ENCODE measurements around the gene FLOT1. TPM values are rescaled to one million over a fixed set of nuclear protein-coding genes. Genes with fewer than 3 reads are reported as not detected.

FLOT1 gene
- total and polyA plus RNA-seq, 9 of the 15 experiments (the other 6 are each of a cell fraction or from before 2014, with no cell fraction given), result 11.7 to 149 (median 118) TPM

GRCh38 chr6:30743099-30744053 lies 889 bp upstream of the FLOT1 start (continued):
- TF ChIP-seq YBX1 (IDR thresholded peaks at IDR 0.05) (no peak), KDM4B (IDR thresholded peaks at IDR 0.05; ENCODE audit: borderline replicate concordance in 2 of 2, low read depth in 1 of 2) (no peak), EP300 (IDR thresholded peaks at IDR 0.05; ENCODE audit: low read length) (no peak), ZNF740 (CRISPR knock-in tag; IDR thresholded peaks at IDR 0.05) (no peak), ZNF740 (tag; IDR thresholded peaks at IDR 0.05) (no peak), SRSF1 (IDR thresholded peaks at IDR 0.05; ENCODE audit: low read depth, low read length) (no peak), ZNF253 (CRISPR knock-in tag; conservative IDR thresholded peaks at IDR 0.05) (no peak), FOXK1 (CRISPR knock-in tag; IDR thresholded peaks at IDR 0.05; ENCODE audit: borderline replicate concordance) (0 out of 2 replicates have a peak, but pooled peaks have one; percentile 9), NKRF (IDR thresholded peaks at IDR 0.05; ENCODE audit: borderline replicate concordance) (no peak), PCBP1 (IDR thresholded peaks at IDR 0.05; ENCODE audit: low read depth, low read length, poor library complexity, severe bottlenecking) (no peak), ZNF146 (CRISPR knock-in tag; IDR thresholded peaks at IDR 0.05; ENCODE audit: unreplicated experiment) (no peak), SMC3 (conservative IDR thresholded peaks at IDR 0.05; ENCODE audit: insufficient read depth, low read depth, low read length) (no peak), ZNF655 (CRISPR knock-in tag; IDR thresholded peaks at IDR 0.05) (no peak), L3MBTL2 (IDR thresholded peaks at IDR 0.05) (no peak), ARHGAP35 (IDR thresholded peaks at IDR 0.05; ENCODE audit: partially characterized antibody) (no peak), BRD9 (IDR thresholded peaks at IDR 0.05; ENCODE audit: low read depth, partially characterized antibody) (no peak), POLR2B (IDR thresholded peaks at IDR 0.05; ENCODE audit: low read depth, partially characterized antibody) (no peak)
- TF ChIP-seq, protein P1, sequence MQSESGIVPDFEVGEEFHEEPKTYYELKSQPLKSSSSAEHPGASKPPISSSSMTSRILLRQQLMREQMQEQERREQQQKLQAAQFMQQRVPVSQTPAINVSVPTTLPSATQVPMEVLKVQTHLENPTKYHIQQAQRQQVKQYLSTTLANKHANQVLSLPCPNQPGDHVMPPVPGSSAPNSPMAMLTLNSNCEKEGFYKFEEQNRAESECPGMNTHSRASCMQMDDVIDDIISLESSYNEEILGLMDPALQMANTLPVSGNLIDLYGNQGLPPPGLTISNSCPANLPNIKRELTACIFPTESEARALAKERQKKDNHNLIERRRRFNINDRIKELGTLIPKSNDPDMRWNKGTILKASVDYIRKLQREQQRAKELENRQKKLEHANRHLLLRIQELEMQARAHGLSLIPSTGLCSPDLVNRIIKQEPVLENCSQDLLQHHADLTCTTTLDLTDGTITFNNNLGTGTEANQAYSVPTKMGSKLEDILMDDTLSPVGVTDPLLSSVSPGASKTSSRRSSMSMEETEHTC (IDR thresholded peaks at IDR 0.05), result no peak; the same call in 1 of the 2 replicates
- TF ChIP-seq, protein P2, sequence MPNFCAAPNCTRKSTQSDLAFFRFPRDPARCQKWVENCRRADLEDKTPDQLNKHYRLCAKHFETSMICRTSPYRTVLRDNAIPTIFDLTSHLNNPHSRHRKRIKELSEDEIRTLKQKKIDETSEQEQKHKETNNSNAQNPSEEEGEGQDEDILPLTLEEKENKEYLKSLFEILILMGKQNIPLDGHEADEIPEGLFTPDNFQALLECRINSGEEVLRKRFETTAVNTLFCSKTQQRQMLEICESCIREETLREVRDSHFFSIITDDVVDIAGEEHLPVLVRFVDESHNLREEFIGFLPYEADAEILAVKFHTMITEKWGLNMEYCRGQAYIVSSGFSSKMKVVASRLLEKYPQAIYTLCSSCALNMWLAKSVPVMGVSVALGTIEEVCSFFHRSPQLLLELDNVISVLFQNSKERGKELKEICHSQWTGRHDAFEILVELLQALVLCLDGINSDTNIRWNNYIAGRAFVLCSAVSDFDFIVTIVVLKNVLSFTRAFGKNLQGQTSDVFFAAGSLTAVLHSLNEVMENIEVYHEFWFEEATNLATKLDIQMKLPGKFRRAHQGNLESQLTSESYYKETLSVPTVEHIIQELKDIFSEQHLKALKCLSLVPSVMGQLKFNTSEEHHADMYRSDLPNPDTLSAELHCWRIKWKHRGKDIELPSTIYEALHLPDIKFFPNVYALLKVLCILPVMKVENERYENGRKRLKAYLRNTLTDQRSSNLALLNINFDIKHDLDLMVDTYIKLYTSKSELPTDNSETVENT (CRISPR knock-in tag; IDR thresholded peaks at IDR 0.05), result no peak
